NCI-H2107 (cell line): ENCODE results near the gene XK.
A peak's percentile ranks its signal among the peaks of the same experiment; 100 is the strongest.

ENCODE experiments used
- DNase-seq: peaks from one replicate; lab custom pipeline; 2025; lab: John Stamatoyannopoulos, UW

The XK gene

GRCh38 chrX:37679888-37680287, 5.7 kb upstream of the XK start:
- DNase-seq, result no peak

- DNase-seq, result no peak
Observed at GRCh38 chrX:37684426-37684825, 1.2 kb upstream of the XK start.

GRCh38 chrX:37684973-37685372, 618 bp upstream of the XK start:
- DNase-seq, result no peak

- no peak for DNase-seq
Observed at GRCh38 chrX:37686369-37686995, 891 bp downstream of the XK start.

- no peak for DNase-seq
Observed at GRCh38 chrX:37686996-37687395, 1.4 kb downstream of the XK start.

- no peak for DNase-seq
Observed at GRCh38 chrX:37690119-37690518, 4.5 kb downstream of the XK start.

- no peak for DNase-seq
Observed at GRCh38 chrX:37692918-37693317, 7.3 kb downstream of the XK start.

- DNase-seq, result no peak
Observed at GRCh38 chrX:37697169-37697760, 11.7 kb downstream of the XK start.

GRCh38 chrX:37701588-37701987, 16.0 kb downstream of the XK start:
- peak; percentile 30 for DNase-seq

GRCh38 chrX:37711991-37712390, 26.4 kb downstream of the XK start:
- no peak for DNase-seq

- no peak for DNase-seq
Observed at GRCh38 chrX:37712458-37712857, 26.9 kb downstream of the XK start.

GRCh38 chrX:37714479-37714878, 28.9 kb downstream of the XK start:
- no peak for DNase-seq

- DNase-seq, result no peak
Observed at GRCh38 chrX:37716602-37717001, 31.0 kb downstream of the XK start.

- DNase-seq, result no peak
Observed at GRCh38 chrX:37717708-37718107, 32.1 kb downstream of the XK start.

- DNase-seq, result no peak
Observed at GRCh38 chrX:37722595-37722994, 37.0 kb downstream of the XK start.

GRCh38 chrX:37726346-37726745, 40.8 kb downstream of the XK start:
- DNase-seq, result no peak

GRCh38 chrX:37745354-37745753, 59.8 kb downstream of the XK start:
- DNase-seq, result peak; percentile 23

GRCh38 chrX:37745835-37746217, 60.2 kb downstream of the XK start:
- DNase-seq, result no peak

- no peak for DNase-seq
Observed at GRCh38 chrX:37746218-37746941, 60.8 kb downstream of the XK start.

GRCh38 chrX:37746951-37747350, 61.4 kb downstream of the XK start:
- no peak for DNase-seq

GRCh38 chrX:37752281-37752680, 66.7 kb downstream of the XK start:
- DNase-seq, result no peak

GRCh38 chrX:37752936-37753335, 67.3 kb downstream of the XK start:
- DNase-seq, result no peak

GRCh38 chrX:37753384-37753783, 67.8 kb downstream of the XK start:
- no peak for DNase-seq

- no peak for DNase-seq
Observed at GRCh38 chrX:37754516-37754915, 68.9 kb downstream of the XK start.
